ENCODE results near the gene PRKCE. TPM values are rescaled to one million over a fixed set of nuclear protein-coding genes. Genes with fewer than 3 reads are reported as not detected.

PRKCE gene
- total and polyA plus RNA-seq, 7 donors, result 3.0 to 21.9 (median 15.8) TPM

- H3K4me3 ChIP-seq, result no peak overlapping the region
- no peaks in the 10 kb centered on the region for H3K9me3 ChIP-seq
- H3K27me3 ChIP-seq, result no peaks in the 10 kb centered on the region
- TF ChIP-seq POLR2AphosphoS5 (IDR thresholded peaks at IDR 0.05) (no peak), EP300 (IDR thresholded peaks at IDR 0.05) (no peak), POLR2A (IDR thresholded peaks at IDR 0.05) (no peak), CTCF (IDR thresholded peaks at IDR 0.05) (no peak)
- intact Hi-C loops (cut with DNase I), result loop anchor here (2.0 to 5.0 kb wide), 3 partner anchors 42 to 119 kb away; partner anchors contain the start of gene PRKCE
- WGBS, 2 donors, result 88 to 90% methylated on average over 15 of the region's 15 CpGs
- H3K36me3 ChIP-seq, result no peaks in the 10 kb centered on the region
- H3K4me1 ChIP-seq, result peaks cover 0 to 54% (median 42%) of the 10 kb centered on the region in 4 donors
- H3K27ac ChIP-seq, result peak overlapping the region; percentile 74 to 89 (median 82)
- no peak for DNase-seq
Observed at GRCh38 chr2:45769854-45770576, 118.5 kb downstream of the PRKCE start.

GRCh38 chr2:45770811-45771210 lies 119.3 kb downstream of the PRKCE start:
- intact Hi-C loops (cut with DNase I), result loop anchor here (2.0 to 5.0 kb wide), 2 partner anchors 41 to 120 kb away; partner anchors contain the start of gene PRKCE
- no peaks in the 10 kb centered on the region for H3K27me3 ChIP-seq
- H3K27ac ChIP-seq, result peak overlapping the region; percentile 74 to 89 (median 82)
- no peaks in the 10 kb centered on the region for H3K36me3 ChIP-seq
- WGBS, 2 donors, result 73 to 74% methylated on average over 1 of the region's 1 CpG
- DNase-seq, result no peak
- no peak for TF ChIP-seq EP300 (IDR thresholded peaks at IDR 0.05)
- no peak for TF ChIP-seq POLR2AphosphoS5 (IDR thresholded peaks at IDR 0.05)
- no peak for TF ChIP-seq POLR2A (IDR thresholded peaks at IDR 0.05)
- TF ChIP-seq CTCF (IDR thresholded peaks at IDR 0.05), result no peak
- H3K9me3 ChIP-seq, result no peaks in the 10 kb centered on the region
- H3K4me1 ChIP-seq, result peaks cover 0 to 50% (median 35%) of the 10 kb centered on the region in 4 donors
- H3K4me3 ChIP-seq, result peak overlapping the region; percentile 11 to 37 (median 28)

GRCh38 chr2:45771261-45771660 lies 119.8 kb downstream of the PRKCE start:
- TF ChIP-seq EP300 (IDR thresholded peaks at IDR 0.05), result peak in 1 of 4 donors; percentile 3
- TF ChIP-seq CTCF (IDR thresholded peaks at IDR 0.05), result no peak
- peak; percentile 43 to 86 (median 65) for TF ChIP-seq POLR2AphosphoS5 (IDR thresholded peaks at IDR 0.05)
- TF ChIP-seq POLR2A (IDR thresholded peaks at IDR 0.05), result no peak
- WGBS, 2 donors, result 63 to 87% methylated on average over 10 of the region's 10 CpGs
- Histone ChIP-seq H3K4me3 (peak overlapping the region; percentile 11 to 37 (median 28)), H3K4me1 (peaks cover 0 to 50% (median 33%) of the 10 kb centered on the region in 4 donors), H3K9me3 (no peaks in the 10 kb centered on the region), H3K36me3 (no peaks in the 10 kb centered on the region), H3K27ac (peak overlapping the region; percentile 74 to 89 (median 82)), H3K27me3 (no peaks in the 10 kb centered on the region)
- DNase-seq, result peak; percentile 90
- intact Hi-C loops (cut with DNase I), result loop anchor here (2.0 to 5.0 kb wide), 2 partner anchors 41 to 120 kb away; partner anchors contain the start of gene PRKCE

GRCh38 chr2:45772038-45772437 lies 120.6 kb downstream of the PRKCE start:
- WGBS, 2 donors, result 46% methylated on average over 2 of the region's 2 CpGs
- no peaks in the 10 kb centered on the region for H3K27me3 ChIP-seq
- no peak for DNase-seq
- intact Hi-C loops (cut with DNase I), result loop anchor here (5.0 kb wide), 1 partner anchor 40 kb away; no protein-coding TSS in a partner anchor
- H3K27ac ChIP-seq, result peak overlapping the region; percentile 74 to 89 (median 82)
- H3K4me3 ChIP-seq, result no peak overlapping the region
- H3K36me3 ChIP-seq, result no peaks in the 10 kb centered on the region
- H3K9me3 ChIP-seq, result no peaks in the 10 kb centered on the region
- peaks cover 0 to 51% (median 33%) of the 10 kb centered on the region in 4 donors for H3K4me1 ChIP-seq
- no peak for TF ChIP-seq POLR2AphosphoS5 (IDR thresholded peaks at IDR 0.05)
- TF ChIP-seq POLR2A (IDR thresholded peaks at IDR 0.05), result no peak
- TF ChIP-seq EP300 (IDR thresholded peaks at IDR 0.05), result no peak
- no peak for TF ChIP-seq CTCF (IDR thresholded peaks at IDR 0.05)

Measured in sigmoid colon (tissue), 7 donors.